HuH-7 (cell line): ENCODE data around the gene ZNF358.

ENCODE experiments used
- DNase-seq: peaks from one replicate; pipeline ENCODE4 v3.0.0; 2011; ENCODE audit warnings: low spot score

The ZNF358 gene

DNA sequence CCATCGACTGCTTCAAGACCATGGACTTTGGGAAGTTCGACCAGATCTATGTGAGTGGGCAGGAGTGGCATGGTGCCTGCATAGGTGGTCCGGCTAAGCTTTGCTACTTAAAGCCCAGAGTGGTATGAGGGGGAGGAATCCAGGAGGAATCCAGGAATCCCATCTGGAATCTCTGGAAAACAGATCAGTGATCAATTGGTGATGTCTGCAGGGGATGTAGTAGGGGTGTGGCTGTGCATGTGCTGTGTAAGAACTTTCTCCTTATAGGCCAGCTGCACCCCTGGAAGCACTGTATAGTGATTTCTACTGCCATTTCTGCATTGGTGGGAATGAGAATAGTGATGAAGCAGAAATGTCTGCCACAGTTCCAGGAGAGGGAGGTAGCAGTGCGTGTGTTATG lies 43.2 kb downstream of the ZNF358 start:
- no peak for DNase-seq

DNA sequence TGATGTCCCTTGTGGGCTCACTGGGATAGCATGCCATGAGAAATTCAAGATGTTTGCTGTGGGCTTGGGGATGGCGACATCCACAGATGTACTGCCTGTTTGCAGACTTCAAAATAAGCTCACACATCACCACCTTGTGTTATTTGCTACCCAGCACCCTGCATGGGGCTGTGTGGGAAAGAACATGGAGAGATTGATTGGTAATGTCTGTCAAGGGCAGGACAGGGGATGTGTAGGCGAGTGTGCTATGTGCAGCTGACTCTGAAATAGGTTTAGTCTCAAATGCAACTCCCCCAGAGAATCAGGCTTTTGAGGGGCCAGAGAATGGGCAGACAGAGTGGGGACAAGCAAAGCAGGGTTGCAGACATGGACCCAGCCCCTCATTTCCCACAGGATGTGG lies 44.4 kb downstream of the ZNF358 start:
- no peak for DNase-seq

DNA sequence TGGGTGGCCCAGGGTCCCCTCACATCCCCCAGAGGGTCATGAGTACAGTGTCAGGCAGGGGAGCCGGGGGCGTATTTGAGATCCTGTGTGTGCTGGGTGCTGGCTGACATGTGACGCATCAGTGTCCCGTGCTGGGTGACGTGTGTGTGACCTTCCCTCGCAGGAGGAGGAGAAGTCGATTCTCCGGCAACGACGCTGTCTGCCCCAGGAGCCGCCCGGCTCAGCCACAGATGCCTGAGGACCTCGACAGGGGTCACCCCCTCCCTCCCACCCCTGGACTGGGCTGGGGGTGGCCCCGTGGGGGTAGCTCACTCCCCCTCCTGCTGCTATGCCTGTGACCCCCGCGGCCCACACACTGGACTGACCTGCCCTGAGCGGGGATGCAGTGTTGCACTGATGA lies 45.4 kb downstream of the ZNF358 start:
- no peak for DNase-seq

- no peak for DNase-seq
Measured at GRCh38 chr19:7562646-7563393, 46.9 kb downstream of the ZNF358 start.

GRCh38 chr19:7564866-7565265 lies 49.0 kb downstream of the ZNF358 start:
- no peak for DNase-seq

DNA sequence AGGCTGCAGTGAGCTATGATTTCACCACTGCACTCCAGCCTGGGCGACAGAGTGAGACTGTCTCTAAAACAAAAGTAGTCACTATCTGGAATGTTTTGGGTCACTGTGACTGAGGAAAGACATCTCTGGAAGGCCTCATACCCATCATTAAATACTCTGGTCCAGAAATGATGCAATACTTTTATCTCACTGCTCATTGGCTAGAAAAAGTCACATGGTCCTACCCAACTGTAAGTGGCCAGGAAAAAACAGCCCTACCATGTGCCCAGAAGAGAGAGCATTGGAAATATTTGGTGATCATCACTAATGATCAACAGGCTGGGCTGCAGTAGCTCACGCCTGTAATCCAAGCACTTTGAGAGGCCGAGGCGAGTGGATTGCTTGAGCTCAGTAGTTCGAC lies 49.4 kb downstream of the ZNF358 start:
- DNase-seq: no peak
